Measurements from ENCODE around the gene INPP5D. TPM values are rescaled to one million over a fixed set of nuclear protein-coding genes. Genes with fewer than 3 reads are reported as not detected.

Gene INPP5D
- total RNA-seq, 1 donor from 2014 or later = 1.6 TPM

- FAIRE-seq = no peak
- no peak for DNase-seq (ENCODE audit: low spot score in 2 of 2)
Measured at GRCh38 chr2:233031556-233032500, 28.3 kb upstream of the INPP5D start.

GRCh38 chr2:233032551-233033320 lies 27.4 kb upstream of the INPP5D start, which contains the start of gene NEU2:
TSS of gene NEU2 (plus strand) at chr2:233032672. CDS start at chr2:233032672, 0 bp downstream.
- FAIRE-seq (no peak), DNase-seq (ENCODE audit: low spot score in 2 of 2) (no peak)

- no peak for FAIRE-seq
- DNase-seq (ENCODE audit: low spot score in 2 of 2) = no peak
Measured at GRCh38 chr2:233033672-233034071, 26.5 kb upstream of the INPP5D start.

GRCh38 chr2:233034091-233034882 lies 25.9 kb upstream of the INPP5D start:
- DNase-seq (ENCODE audit: low spot score in 2 of 2) = no peak
- no peak for FAIRE-seq

- DNase-seq (ENCODE audit: low spot score in 2 of 2) (no peak), FAIRE-seq (no peak)
Measured at GRCh38 chr2:233035426-233036161, 24.5 kb upstream of the INPP5D start.

GRCh38 chr2:233036162-233036838 lies 23.8 kb upstream of the INPP5D start:
- DNase-seq (ENCODE audit: low spot score in 2 of 2) = no peak
- no peak for FAIRE-seq

GRCh38 chr2:233037078-233037477 lies 23.1 kb upstream of the INPP5D start:
- DNase-seq (ENCODE audit: low spot score in 2 of 2) = no peak
- no peak for FAIRE-seq

- no peak for DNase-seq (ENCODE audit: low spot score in 2 of 2)
- no peak for FAIRE-seq
Measured at GRCh38 chr2:233039212-233039845, 20.8 kb upstream of the INPP5D start.

- no peak for DNase-seq (ENCODE audit: low spot score in 2 of 2)
- FAIRE-seq = no peak
Measured at GRCh38 chr2:233039846-233040530, 20.2 kb upstream of the INPP5D start.

- DNase-seq (ENCODE audit: low spot score in 2 of 2) (no peak), FAIRE-seq (no peak)
Measured at GRCh38 chr2:233040571-233040970, 19.6 kb upstream of the INPP5D start.

GRCh38 chr2:233041722-233042323 lies 18.3 kb upstream of the INPP5D start:
- FAIRE-seq (no peak), DNase-seq (ENCODE audit: low spot score in 2 of 2) (no peak)

GRCh38 chr2:233042549-233042948 lies 17.6 kb upstream of the INPP5D start:
- no peak for DNase-seq (ENCODE audit: low spot score in 2 of 2)
- no peak for FAIRE-seq

- FAIRE-seq (no peak), DNase-seq (ENCODE audit: low spot score in 2 of 2) (no peak)
Measured at GRCh38 chr2:233044974-233045605, 15.1 kb upstream of the INPP5D start.

- FAIRE-seq (no peak), DNase-seq (ENCODE audit: low spot score in 2 of 2) (no peak)
Measured at GRCh38 chr2:233047206-233047605, 12.9 kb upstream of the INPP5D start.

GRCh38 chr2:233047667-233048066 lies 12.5 kb upstream of the INPP5D start:
- no peak for DNase-seq (ENCODE audit: low spot score in 2 of 2)
- no peak for FAIRE-seq

- no peak for FAIRE-seq
- DNase-seq (ENCODE audit: low spot score in 2 of 2) = no peak
Measured at GRCh38 chr2:233048569-233049193, 11.5 kb upstream of the INPP5D start.

- DNase-seq (ENCODE audit: low spot score in 2 of 2) (no peak), FAIRE-seq (no peak)
Measured at GRCh38 chr2:233049194-233049761, 10.9 kb upstream of the INPP5D start.
